HFF-Myc (cell line): ENCODE measurements around the gene ABLIM2.

Experiments
- DNase-seq: peaks from one replicate; pipeline ENCODE4 v3.0.0-alpha.2; 2011; ENCODE audit warnings: low read depth; ENCODE audit errors: extremely low read depth
- H3K4me3 ChIP-seq: replicated peaks from 2 replicates; pipeline ENCODE4 v1.5.1; 2011; ENCODE audit warnings: low read depth, mild to moderate bottlenecking, control low read depth, low read length
- CTCF ChIP-seq: IDR thresholded peaks from 2 replicates; pipeline ENCODE4 v1.5.1; 2012; ENCODE audit warnings: mild to moderate bottlenecking, low read depth, low read length, control low read depth; ENCODE audit errors: missing control alignments

ABLIM2 gene

GRCh38 chr4:8083086-8083825 is 75.4 kb downstream of the ABLIM2 start:
- TF ChIP-seq CTCF = no peak
- no peak for DNase-seq
- H3K4me3 ChIP-seq = no peak overlapping the region

GRCh38 chr4:8082517-8083055 is 76.0 kb downstream of the ABLIM2 start:
- TF ChIP-seq CTCF = no peak
- no peak for DNase-seq
- H3K4me3 ChIP-seq = no peak overlapping the region

GRCh38 chr4:8081621-8082516 is 76.7 kb downstream of the ABLIM2 start:
- no peak for TF ChIP-seq CTCF
- DNase-seq = no peak
- no peak overlapping the region for H3K4me3 ChIP-seq

- H3K4me3 ChIP-seq = no peak overlapping the region
- TF ChIP-seq CTCF = no peak
- DNase-seq = no peak
Observed at GRCh38 chr4:8081171-8081570, 77.4 kb downstream of the ABLIM2 start.

GRCh38 chr4:8080754-8081065 is 77.9 kb downstream of the ABLIM2 start:
- no peak for DNase-seq
- TF ChIP-seq CTCF = no peak
- no peak overlapping the region for H3K4me3 ChIP-seq

GRCh38 chr4:8079916-8080753 is 78.5 kb downstream of the ABLIM2 start:
- TF ChIP-seq CTCF = no peak
- no peak for DNase-seq
- no peak overlapping the region for H3K4me3 ChIP-seq
